Hepatocyte (in vitro differentiated cells): ENCODE measurements around the gene ARHGAP12. TPM values are rescaled to one million over a fixed set of nuclear protein-coding genes. Genes with fewer than 3 reads are reported as not detected.

ENCODE experiments used
- DNase-seq: peaks from one replicate; pipeline ENCODE4 v3.0.0-alpha.2; 2016; ENCODE audit warnings: low spot score
- H2AFZ ChIP-seq: fragments of 200-600 bp; sonication (generic); 2 replicates; pipeline ENCODE4 v1.6.0; 2016; ENCODE audit warnings: antibody characterized with exemption, mild to moderate bottlenecking
- H3K27ac ChIP-seq: fragments of 200-600 bp; sonication (generic); 2 replicates; pipeline ENCODE4 v1.5.1; 2016; ENCODE audit warnings: mild to moderate bottlenecking
- H3K27me3 ChIP-seq: fragments of 200-600 bp; sonication (generic); 2 replicates; pipeline ENCODE4 v1.6.1; 2016
- H3K36me3 ChIP-seq: fragments of 200-600 bp; sonication (generic); replicated peaks from 2 replicates; pipeline ENCODE4 v1.5.1; 2016; ENCODE audit warnings: low read depth; ENCODE audit not compliant: insufficient read depth
- H3K4me1 ChIP-seq: fragments of 200-600 bp; sonication (generic); 2 replicates; pipeline ENCODE4 v1.5.1; 2016; ENCODE audit warnings: mild to moderate bottlenecking, moderate library complexity; ENCODE audit not compliant: insufficient read depth
- H3K4me2 ChIP-seq: fragments of 200-600 bp; sonication (generic); 2 replicates; pipeline ENCODE4 v1.6.0; 2016
- H3K4me3 ChIP-seq: fragments of 200-600 bp; sonication (generic); 2 replicates; pipeline ENCODE4 v1.5.1; 2016; ENCODE audit warnings: mild to moderate bottlenecking
- H3K79me2 ChIP-seq: fragments of 200-600 bp; sonication (generic); 2 replicates; pipeline ENCODE4 v1.6.0; 2017; ENCODE audit warnings: mild to moderate bottlenecking
- H3K9me2 ChIP-seq: fragments of 200-600 bp; sonication (generic); replicated peaks from 2 replicates; pipeline ENCODE4 v1.6.0; 2017; ENCODE audit warnings: mild to moderate bottlenecking; ENCODE audit not compliant: insufficient read depth
- H3K9me3 ChIP-seq: fragments of 200-600 bp; sonication (generic); 2 replicates; pipeline ENCODE4 v1.5.1; 2016; ENCODE audit warnings: low read depth, mild to moderate bottlenecking
- H4K20me1 ChIP-seq: fragments of 200-600 bp; sonication (generic); 2 replicates; pipeline ENCODE4 v1.6.0; 2016; ENCODE audit warnings: mild to moderate bottlenecking; ENCODE audit not compliant: insufficient read depth, poor library complexity, severe bottlenecking
- CTCF ChIP-seq: fragments of 200-600 bp; sonication (generic); IDR thresholded peaks from 2 replicates; pipeline ENCODE4 v1.5.1; 2016; ENCODE audit warnings: antibody characterized with exemption, mild to moderate bottlenecking; ENCODE audit not compliant: poor library complexity
- EZH2 ChIP-seq: fragments of 200-600 bp; sonication (generic); IDR thresholded peaks from 2 replicates; pipeline ENCODE4 v1.6.1; 2016; ENCODE audit warnings: antibody characterized with exemption, mild to moderate bottlenecking, borderline replicate concordance
- EZH2phosphoT487 ChIP-seq: fragments of 200-600 bp; sonication (generic); IDR thresholded peaks from one replicate; pipeline ENCODE4 v1.6.1; 2018; ENCODE audit warnings: antibody characterized with exemption, mild to moderate bottlenecking, low read depth, moderate library complexity; ENCODE audit not compliant: unreplicated experiment, severe bottlenecking
- WGBS: methylation state at CpG from one replicate; pipeline ENCODE4 v1.1.6; 2016; ENCODE audit warnings: low lambda C conversion rate; ENCODE audit errors: missing lambda C conversion rate; 5-methylcytosine and 5-hydroxymethylcytosine counted together
- polyA plus RNA-seq: library from polyadenylated mRNA; unstranded; fragments of >200 nt; fragmentation: Nextera tagmentation; extraction: Ambion mirVana; gene quantifications from 2 replicates; pipeline ENCODE4 v1.2.1, GENCODE V29; 2016
- total RNA-seq: library from RNA; depleted of rRNA; stranded (reverse); fragments of >200 nt; gene quantifications from 2 replicates; pipeline ENCODE4 v1.2.3, GENCODE V29; 2014

Gene ARHGAP12
- total and polyA plus RNA-seq, 2 experiments from 2014 or later: 16.4 to 55.6 TPM

- Histone ChIP-seq H3K4me3 (no peak overlapping the region), H3K4me1 (no peaks in the 10 kb centered on the region), H3K9me3 (no peaks in the 10 kb centered on the region), H3K79me2 (no peaks in the 10 kb centered on the region), H4K20me1 (no peaks in the 10 kb centered on the region), H3K9me2 (no peaks in the 10 kb centered on the region), H3K27me3 (no peaks in the 10 kb centered on the region), H2AFZ (no peak overlapping the region), H3K4me2 (no peak overlapping the region), H3K27ac (peak overlapping the region; percentile 29), H3K36me3 (no peaks in the 10 kb centered on the region)
- TF ChIP-seq CTCF: no peak
- no peak for TF ChIP-seq EZH2phosphoT487
- TF ChIP-seq EZH2: no peak
- 65% methylated on average over 2 of the region's 2 CpGs for WGBS
- DNase-seq: no peak
Observed at GRCh38 chr10:31953480-31953879, 24.8 kb upstream of the ARHGAP12 start.

GRCh38 chr10:31953080-31953479 lies 24.4 kb upstream of the ARHGAP12 start:
- no peaks in the 10 kb centered on the region for H4K20me1 ChIP-seq
- no peak for TF ChIP-seq CTCF
- TF ChIP-seq EZH2: no peak
- no peak for TF ChIP-seq EZH2phosphoT487
- no peaks in the 10 kb centered on the region for H3K36me3 ChIP-seq
- H3K9me3 ChIP-seq: no peaks in the 10 kb centered on the region
- H3K4me1 ChIP-seq: no peaks in the 10 kb centered on the region
- H3K9me2 ChIP-seq: no peaks in the 10 kb centered on the region
- H3K79me2 ChIP-seq: no peaks in the 10 kb centered on the region
- no peak overlapping the region for H3K27ac ChIP-seq
- H3K4me3 ChIP-seq: no peak overlapping the region
- no peak for DNase-seq
- no peak overlapping the region for H2AFZ ChIP-seq
- no peaks in the 10 kb centered on the region for H3K27me3 ChIP-seq
- no peak overlapping the region for H3K4me2 ChIP-seq

- H3K27me3 ChIP-seq: no peaks in the 10 kb centered on the region
- H3K4me2 ChIP-seq: no peak overlapping the region
- peaks cover 8% of the 10 kb centered on the region for H3K4me1 ChIP-seq
- DNase-seq: no peak
- H3K4me3 ChIP-seq: no peak overlapping the region
- no peak overlapping the region for H3K27ac ChIP-seq
- 35% methylated on average over 2 of the region's 2 CpGs for WGBS
- H3K79me2 ChIP-seq: no peaks in the 10 kb centered on the region
- H3K9me2 ChIP-seq: no peaks in the 10 kb centered on the region
- H2AFZ ChIP-seq: no peak overlapping the region
- H4K20me1 ChIP-seq: no peaks in the 10 kb centered on the region
- H3K9me3 ChIP-seq: no peaks in the 10 kb centered on the region
- no peaks in the 10 kb centered on the region for H3K36me3 ChIP-seq
- TF ChIP-seq EZH2phosphoT487: no peak
- TF ChIP-seq EZH2: no peak
- no peak for TF ChIP-seq CTCF
Observed at GRCh38 chr10:31952066-31952465, 23.4 kb upstream of the ARHGAP12 start.

- 98% methylated on average over 3 of the region's 3 CpGs for WGBS
- Histone ChIP-seq H3K36me3 (no peaks in the 10 kb centered on the region), H3K4me1 (peaks cover 19% of the 10 kb centered on the region), H3K9me2 (no peaks in the 10 kb centered on the region), H3K79me2 (no peaks in the 10 kb centered on the region), H3K27ac (no peak overlapping the region), H3K9me3 (no peaks in the 10 kb centered on the region), H4K20me1 (no peaks in the 10 kb centered on the region), H3K4me2 (no peak overlapping the region), H3K4me3 (no peak overlapping the region), H2AFZ (no peak overlapping the region), H3K27me3 (no peaks in the 10 kb centered on the region)
- TF ChIP-seq EZH2phosphoT487 (no peak), CTCF (no peak), EZH2 (no peak)
- DNase-seq: no peak
Observed at GRCh38 chr10:31949266-31949665, 20.6 kb upstream of the ARHGAP12 start.
